GM19035 (cell line): Measurements from ENCODE around the gene PPP1R2C.

ENCODE experiments used
- ATAC-seq: cut with Tn5 transposase; IDR thresholded peaks from one replicate; pipeline ENCODE4 v1.9.1; 2021; ENCODE audit not compliant: unreplicated experiment

Gene PPP1R2C

GRCh38 chrX:42751573-42751972, 26.4 kb downstream of the PPP1R2C start:
- no peak for ATAC-seq

DNA sequence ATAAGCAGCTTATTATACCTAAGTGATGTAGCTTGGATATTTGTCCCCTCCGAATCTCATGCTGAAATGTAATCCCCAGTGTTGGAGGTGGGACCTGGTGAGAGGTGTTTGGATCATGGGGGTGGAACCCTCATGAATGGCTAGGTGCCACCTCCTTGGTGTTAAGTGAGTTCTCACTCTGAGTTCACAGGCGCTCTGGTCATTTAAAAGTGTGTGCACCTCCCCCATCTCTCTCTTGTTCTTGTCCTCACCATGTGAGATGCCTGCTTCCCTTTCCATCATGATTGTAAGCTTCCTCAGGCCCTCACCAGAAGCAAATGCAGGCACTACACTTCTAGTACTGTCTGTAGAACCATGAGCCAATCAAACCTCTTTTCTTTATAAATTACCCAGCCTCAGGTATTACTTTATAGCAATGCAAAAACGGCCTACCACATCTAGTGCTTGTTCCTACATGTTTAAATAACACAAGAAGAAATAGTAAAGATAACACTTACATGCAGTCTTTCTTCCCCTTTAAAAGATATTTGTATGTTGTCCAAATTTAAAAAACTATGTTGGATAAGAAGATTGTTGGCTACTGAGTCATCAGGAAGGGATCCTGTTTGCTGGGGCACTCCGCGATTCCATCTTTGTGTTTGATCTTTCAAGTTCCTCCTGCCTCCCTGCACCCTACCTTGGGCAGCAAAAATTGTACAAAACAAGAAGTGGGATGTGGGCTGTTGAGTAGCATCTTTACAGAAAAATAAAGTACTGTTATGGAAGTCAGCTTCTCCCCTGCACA, 29.7 kb downstream of the PPP1R2C start:
- no peak for ATAC-seq

DNA sequence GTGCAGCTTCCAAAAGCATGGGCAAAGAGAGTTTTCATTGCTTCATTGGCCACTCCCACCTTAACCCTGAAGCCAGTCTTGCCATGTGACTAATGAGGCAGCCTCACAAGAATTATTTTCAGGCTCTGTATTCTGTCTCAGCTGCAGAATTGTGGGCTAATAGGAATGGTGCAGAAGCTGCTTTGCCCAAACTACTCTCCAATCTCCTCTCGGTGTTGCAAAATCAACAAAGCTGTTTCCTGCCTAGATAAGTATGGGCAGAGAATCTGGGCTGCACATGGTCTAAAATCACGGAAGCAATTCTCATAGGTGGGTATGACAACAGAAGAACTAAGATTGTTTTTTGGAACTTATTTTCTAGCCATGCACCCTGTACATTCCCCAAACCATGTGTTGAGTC, 31.4 kb downstream of the PPP1R2C start:
- ATAC-seq, result no peak

GRCh38 chrX:42740456-42740855, 37.5 kb downstream of the PPP1R2C start:
- ATAC-seq, result no peak

DNA sequence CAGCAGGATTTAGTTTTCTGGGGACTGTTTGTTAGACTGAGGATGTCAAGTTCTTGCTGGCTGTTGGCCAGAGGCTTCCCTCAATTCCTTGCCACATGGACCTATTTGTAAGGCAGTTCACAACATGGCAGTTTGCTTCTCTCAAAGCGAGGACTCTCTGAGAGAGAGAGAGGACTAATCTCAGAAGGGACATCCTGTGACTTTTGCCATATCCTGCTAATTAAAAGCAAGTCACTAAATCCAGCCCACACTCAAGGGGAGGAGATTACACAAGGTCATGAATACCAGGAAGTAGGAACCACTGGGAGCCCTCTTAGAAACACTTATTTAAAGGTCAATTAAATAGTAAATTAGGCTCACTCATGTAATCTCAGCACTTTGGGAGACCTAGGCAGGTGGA, 38.2 kb downstream of the PPP1R2C start:
- ATAC-seq, result no peak

DNA sequence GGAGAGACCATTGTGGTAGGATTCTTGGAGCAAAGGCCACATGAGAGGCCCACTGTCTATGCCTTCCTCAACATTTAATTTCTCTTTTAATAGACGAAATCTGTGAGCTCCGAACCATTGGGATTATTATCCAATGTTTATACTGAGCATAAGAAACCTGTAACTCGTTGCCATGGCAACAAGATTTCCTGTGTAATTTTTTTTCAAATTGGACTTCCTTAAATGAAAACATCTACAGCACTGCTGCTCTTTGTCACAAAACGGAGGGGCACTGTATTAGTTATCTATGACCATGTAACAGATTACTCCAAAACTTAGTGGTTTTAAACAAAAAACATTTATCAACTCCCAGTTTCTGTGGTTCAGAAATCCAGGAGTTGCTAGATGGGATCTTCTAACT, 38.7 kb downstream of the PPP1R2C start:
- ATAC-seq, result no peak

GRCh38 chrX:42738552-42738951, 39.4 kb downstream of the PPP1R2C start:
- no peak for ATAC-seq

DNA sequence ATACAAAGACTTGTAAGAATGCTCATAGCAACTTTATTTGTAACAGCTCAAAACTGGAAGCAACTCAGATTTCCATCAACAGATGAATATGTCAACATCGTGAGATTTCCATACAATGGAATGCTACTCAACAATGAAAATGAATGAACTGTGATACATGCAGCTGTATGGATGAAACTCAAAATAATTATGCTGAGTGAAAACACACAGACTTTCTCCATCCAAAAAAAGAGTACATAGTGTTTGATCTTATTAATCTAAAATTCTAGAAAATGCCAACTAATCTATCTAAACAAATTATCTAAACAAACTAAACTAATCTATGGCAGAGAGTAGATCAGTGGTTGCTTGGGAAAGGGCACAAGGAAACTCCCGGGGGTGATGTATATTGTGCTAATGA, 42.7 kb downstream of the PPP1R2C start:
- no peak for ATAC-seq

- no peak for ATAC-seq
Measured at GRCh38 chrX:42732506-42732905, 45.5 kb downstream of the PPP1R2C start.
